Subcutaneous abdominal adipose tissue (tissue), 5 donors: ENCODE results near the gene RFPL4AL1.
"Not testable (repeated sequence)": the region's sequence is repeated elsewhere in the genome, so short reads cannot be mapped to it uniquely, and the experiment has no call there.

Experiments
- H3K27ac ChIP-seq: one replicate; pipeline ENCODE4 v1.7.0; 2013; ENCODE audit warnings: low read depth, mild to moderate bottlenecking, inconsistent platforms, low read length, moderate library complexity
- H3K27me3 ChIP-seq, 5 donors: one replicate each; pipeline ENCODE4 v1.7.0; 2013; ENCODE audit warnings: low read length in 5 of 5, inconsistent platforms in 1 of 5; ENCODE audit not compliant: control insufficient read depth in 5 of 5, insufficient read depth in 4 of 5
- H3K36me3 ChIP-seq, 5 donors: one replicate each; pipeline ENCODE4 v1.7.0; 2013; ENCODE audit warnings: low read length in 5 of 5; ENCODE audit not compliant: control insufficient read depth in 5 of 5, insufficient read depth in 5 of 5
- H3K4me1 ChIP-seq, 5 donors: one replicate each; pipeline ENCODE4 v1.7.0; 2013; ENCODE audit warnings: low read length in 5 of 5, mild to moderate bottlenecking in 3 of 5, moderate library complexity in 1 of 5; ENCODE audit not compliant: control insufficient read depth in 5 of 5, insufficient read depth in 5 of 5
- H3K4me3 ChIP-seq, 5 donors: one replicate each; pipeline ENCODE4 v1.7.0; 2013; ENCODE audit warnings: low read length in 5 of 5, low read depth in 1 of 5
- H3K9ac ChIP-seq, 5 donors: one replicate each; pipeline ENCODE4 v1.7.0; 2013; ENCODE audit warnings: low read length in 5 of 5, mild to moderate bottlenecking in 4 of 5, moderate library complexity in 3 of 5
- H3K9me3 ChIP-seq, 5 donors: one replicate each; pipeline ENCODE4 v1.7.0; 2013; ENCODE audit warnings: low read length in 5 of 5; ENCODE audit not compliant: control insufficient read depth in 5 of 5
- donor health status: healthy.
- donor health status: healthy.
- donor health status: healthy.
- donor health status: healthy.
- donor health status: healthy.

The RFPL4AL1 gene

GRCh38 chr19:55768818-55769217, at the start of gene RFPL4AL1:
Gene RFPL4AL1, plus strand, starts transcription at chr19:55769118. Its CDS starts 2,687 bp downstream, at chr19:55771805.
- H3K9me3 ChIP-seq, H3K4me1 ChIP-seq, H3K9ac ChIP-seq, H3K36me3 ChIP-seq, H3K27ac ChIP-seq, H3K4me3 ChIP-seq, H3K27me3 ChIP-seq: not testable (repeated sequence)

GRCh38 chr19:55720214-55720746, 48.6 kb upstream of the RFPL4AL1 start:
- peaks cover 0 to 30% (median 10%) of the 10 kb centered on the region in 5 donors for H3K27me3 ChIP-seq
- H3K4me3 ChIP-seq: no peak overlapping the region
- H3K9ac ChIP-seq: no peak overlapping the region
- H3K9me3 ChIP-seq: peaks cover 0 to 14% (median 7%) of the 10 kb centered on the region in 5 donors
- no peaks in the 10 kb centered on the region for H3K4me1 ChIP-seq
- H3K27ac ChIP-seq: no peak overlapping the region
- no peaks in the 10 kb centered on the region for H3K36me3 ChIP-seq

- H3K4me3 ChIP-seq: no peak overlapping the region
- no peaks in the 10 kb centered on the region for H3K4me1 ChIP-seq
- H3K9me3 ChIP-seq: peaks cover 0 to 14% (median 7%) of the 10 kb centered on the region in 5 donors
- no peak overlapping the region for H3K9ac ChIP-seq
- no peaks in the 10 kb centered on the region for H3K36me3 ChIP-seq
- H3K27me3 ChIP-seq: peaks cover 0 to 30% (median 10%) of the 10 kb centered on the region in 5 donors
- no peak overlapping the region for H3K27ac ChIP-seq
Observed at GRCh38 chr19:55720801-55721200, 48.1 kb upstream of the RFPL4AL1 start.

- H3K4me3 ChIP-seq: no peak overlapping the region
- no peaks in the 10 kb centered on the region for H3K4me1 ChIP-seq
- H3K9me3 ChIP-seq: peaks cover 0 to 14% (median 7%) of the 10 kb centered on the region in 5 donors
- no peak overlapping the region for H3K9ac ChIP-seq
- no peak overlapping the region for H3K27ac ChIP-seq
- peaks cover 0 to 16% (median 5%) of the 10 kb centered on the region in 5 donors for H3K27me3 ChIP-seq
- no peaks in the 10 kb centered on the region for H3K36me3 ChIP-seq
Observed at GRCh38 chr19:55723491-55723890, 45.4 kb upstream of the RFPL4AL1 start.

- not testable (repeated sequence) for H3K4me3 ChIP-seq, H3K27me3 ChIP-seq, H3K36me3 ChIP-seq, H3K9me3 ChIP-seq, H3K4me1 ChIP-seq, H3K27ac ChIP-seq, H3K9ac ChIP-seq
Observed at GRCh38 chr19:55730378-55730777, 38.5 kb upstream of the RFPL4AL1 start.

- Histone ChIP-seq H3K36me3 (no peaks in the 10 kb centered on the region), H3K9me3 (no peaks in the 10 kb centered on the region), H3K4me3 (no peak within 1 kb of the TSS), H3K27me3 (peaks cover 0 to 3% (median 0%) of the 10 kb centered on the region in 5 donors), H3K9ac (no peak within 1 kb of the TSS), H3K27ac (no peak within 1 kb of the TSS), H3K4me1 (no peaks in the 10 kb centered on the region)
Observed at GRCh38 chr19:55738302-55738701, 30.6 kb upstream of the RFPL4AL1 start, which contains the start of gene NLRP9. Gene NLRP9, minus strand, starts transcription at chr19:55738402. Its CDS starts 28 bp downstream, at chr19:55738374.

- no peak overlapping the region for H3K27ac ChIP-seq
- H3K9me3 ChIP-seq: peaks cover 0 to 2% (median 0%) of the 10 kb centered on the region in 5 donors
- no peak overlapping the region for H3K9ac ChIP-seq
- H3K27me3 ChIP-seq: peaks cover 0 to 5% (median 0%) of the 10 kb centered on the region in 5 donors
- no peaks in the 10 kb centered on the region for H3K36me3 ChIP-seq
- no peak overlapping the region for H3K4me3 ChIP-seq
- peaks cover 0 to 2% (median 0%) of the 10 kb centered on the region in 5 donors for H3K4me1 ChIP-seq
Observed at GRCh38 chr19:55750715-55751114, 18.2 kb upstream of the RFPL4AL1 start.

- no peak overlapping the region for H3K4me3 ChIP-seq
- no peak overlapping the region for H3K9ac ChIP-seq
- peaks cover 0 to 2% (median 0%) of the 10 kb centered on the region in 5 donors for H3K4me1 ChIP-seq
- H3K27me3 ChIP-seq: peaks cover 0 to 5% (median 0%) of the 10 kb centered on the region in 5 donors
- no peaks in the 10 kb centered on the region for H3K36me3 ChIP-seq
- peaks cover 0 to 2% (median 0%) of the 10 kb centered on the region in 5 donors for H3K9me3 ChIP-seq
- no peak overlapping the region for H3K27ac ChIP-seq
Observed at GRCh38 chr19:55753401-55753800, 15.5 kb upstream of the RFPL4AL1 start.

- H3K9ac ChIP-seq, H3K4me1 ChIP-seq: not testable (repeated sequence)
Observed at GRCh38 chr19:55756808-55757207, 12.1 kb upstream of the RFPL4AL1 start.

GRCh38 chr19:55758797-55759196, 10.1 kb upstream of the RFPL4AL1 start, which contains the start of gene RFPL4A:
Gene RFPL4A, plus strand, starts transcription at chr19:55759097. Its CDS starts 2,704 bp downstream, at chr19:55761801.
- H3K4me3 ChIP-seq, H3K27me3 ChIP-seq, H3K27ac ChIP-seq, H3K4me1 ChIP-seq, H3K36me3 ChIP-seq, H3K9me3 ChIP-seq, H3K9ac ChIP-seq: not testable (repeated sequence)

More at GRCh38 chr19:55756808-55757207, 12.1 kb upstream of the RFPL4AL1 start:
- H3K36me3 ChIP-seq, H3K27me3 ChIP-seq, H3K9me3 ChIP-seq, H3K27ac ChIP-seq, H3K4me3 ChIP-seq: not testable (repeated sequence)
